NCI-H1105 treated with DMSO at 0.1 percent for 48 hours (cell line): ENCODE data around the gene RHBG.
A peak's percentile ranks its signal among the peaks of the same experiment; 100 is the strongest.

Source experiments
- DNase-seq: peaks from one replicate; lab custom pipeline; 2025; lab: John Stamatoyannopoulos, UW

The RHBG gene

DNA sequence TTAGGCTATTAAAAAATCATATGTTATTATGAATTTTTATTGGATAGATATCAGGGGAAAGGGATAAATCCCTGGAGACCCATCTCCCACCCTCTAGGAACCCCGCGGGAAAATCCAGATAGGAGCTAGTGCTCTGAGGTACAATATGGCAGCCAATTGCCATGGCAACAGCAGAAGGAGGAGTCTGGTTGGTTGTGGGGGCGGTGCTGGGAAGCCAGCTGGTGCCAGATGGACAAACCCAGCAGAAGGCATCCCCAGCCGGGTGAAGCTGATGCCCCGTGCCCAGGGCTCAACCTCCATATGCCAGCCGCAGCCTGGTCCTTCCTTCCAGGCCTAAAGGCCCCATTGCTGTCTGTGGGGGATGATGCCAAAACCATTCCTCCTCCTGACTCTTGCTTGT lies 38.3 kb downstream of the RHBG start:
- no peak for DNase-seq

DNA sequence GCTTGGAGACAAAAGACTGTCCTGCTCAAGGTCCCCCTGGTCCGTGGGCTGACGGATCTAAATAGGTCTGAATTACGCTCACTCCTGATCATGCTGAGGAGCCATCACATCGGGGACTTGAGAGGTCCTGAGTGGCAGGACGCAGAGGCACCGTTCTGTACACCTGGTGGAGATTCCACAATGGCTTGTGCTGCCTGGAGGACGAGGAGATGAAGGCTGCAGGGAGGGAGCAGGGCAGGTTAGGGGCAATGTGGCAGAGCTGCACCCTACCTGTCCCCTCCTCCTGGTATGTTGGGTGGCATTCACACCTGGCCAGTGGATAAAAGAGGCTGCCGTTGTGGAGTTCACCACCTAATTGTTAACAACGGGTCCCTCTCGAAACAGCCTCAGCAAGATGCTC lies 38.7 kb downstream of the RHBG start:
- DNase-seq, result no peak

DNA sequence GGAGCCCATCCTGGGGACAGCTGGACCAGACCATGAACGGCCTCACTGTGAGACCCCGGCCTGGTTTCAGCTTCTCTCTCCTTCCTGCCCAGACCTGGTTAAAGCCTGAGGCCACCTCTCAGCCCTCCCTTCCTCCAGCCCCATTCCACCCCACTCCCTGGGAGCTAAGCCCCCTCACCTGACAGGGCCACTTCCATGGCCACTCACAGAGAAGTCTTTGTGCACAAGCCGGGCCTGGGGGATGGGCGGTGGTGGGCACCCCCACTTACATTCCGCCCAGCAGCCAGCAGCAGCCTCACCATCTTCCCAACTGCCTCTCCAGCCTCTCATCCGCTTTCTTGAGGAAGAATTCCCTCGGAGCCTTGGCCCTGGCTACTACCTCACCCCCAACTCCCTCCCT lies 40.4 kb downstream of the RHBG start:
- no peak for DNase-seq

DNA sequence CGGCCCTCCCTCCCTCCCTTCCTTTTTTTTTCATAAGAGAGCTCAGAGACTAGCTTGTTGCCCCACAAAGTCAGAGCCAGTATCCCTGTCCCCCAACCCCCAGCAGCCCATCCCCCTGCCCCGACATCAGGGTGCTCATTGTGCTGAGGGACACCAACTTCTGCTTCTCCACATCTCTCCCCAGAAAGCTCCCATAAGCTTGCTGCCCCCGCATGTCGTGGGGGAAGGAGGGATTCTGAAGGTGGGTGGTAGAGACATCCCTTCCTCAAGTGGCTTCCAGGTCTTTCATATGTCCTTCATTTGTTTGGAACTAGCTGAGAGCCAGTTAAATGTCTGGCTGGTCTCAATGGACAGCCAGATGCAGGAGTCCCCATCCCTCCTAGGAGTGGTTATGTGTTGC lies 41.2 kb downstream of the RHBG start:
- DNase-seq, result no peak

DNA sequence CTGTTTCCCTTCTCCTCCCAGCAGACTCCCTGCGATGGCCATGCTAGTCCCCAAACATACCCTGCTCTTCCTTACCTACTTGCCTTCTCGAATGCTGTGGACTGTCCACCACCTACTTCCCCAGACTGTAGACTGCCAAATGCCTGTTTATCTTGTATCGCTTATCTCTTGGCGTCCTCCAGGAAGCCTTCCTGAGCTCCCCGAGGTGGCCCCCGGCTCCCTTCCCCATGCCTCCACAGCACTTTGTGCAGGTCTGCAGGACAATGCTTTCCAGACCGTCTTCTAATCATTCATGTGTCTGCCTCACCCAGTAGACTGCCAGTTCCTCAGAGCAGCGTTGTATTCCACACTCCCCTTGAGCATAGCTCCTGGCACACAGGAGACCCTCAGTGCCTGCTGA lies 41.7 kb downstream of the RHBG start:
- no peak for DNase-seq

DNA sequence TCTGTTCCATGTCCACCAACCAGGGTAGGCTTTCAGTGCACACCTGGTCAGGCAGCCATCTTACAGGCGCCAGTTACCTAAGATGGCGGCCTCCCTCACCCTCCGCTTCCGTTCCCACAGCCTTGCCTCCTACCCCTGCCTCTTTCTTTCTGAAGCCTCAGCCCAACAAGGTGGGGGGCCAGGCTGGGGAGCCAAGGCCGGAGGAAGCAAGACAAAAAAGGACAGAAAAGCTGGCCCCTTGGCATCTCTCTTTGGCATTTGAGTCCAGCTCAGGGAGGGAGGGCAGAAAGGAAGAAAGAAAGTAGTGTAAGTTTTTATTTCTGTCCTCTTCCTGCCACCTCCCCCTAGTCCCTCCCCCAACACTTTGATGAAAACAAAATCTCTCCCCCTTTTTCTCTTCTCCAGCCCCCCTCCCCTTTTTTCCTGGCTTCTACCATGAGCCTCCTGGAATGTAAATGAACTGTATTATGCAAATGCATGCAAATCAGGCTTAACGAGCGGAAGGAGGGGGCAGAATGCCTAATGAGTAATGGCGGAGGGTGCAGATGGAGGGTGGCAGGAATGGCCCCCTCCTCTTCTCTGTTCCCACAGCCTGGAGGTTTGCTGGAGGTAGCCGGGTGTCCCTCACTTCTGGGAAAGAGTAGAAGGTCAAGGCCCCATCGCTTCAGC lies 43.8 kb downstream of the RHBG start:
- DNase-seq, result no peak

DNA sequence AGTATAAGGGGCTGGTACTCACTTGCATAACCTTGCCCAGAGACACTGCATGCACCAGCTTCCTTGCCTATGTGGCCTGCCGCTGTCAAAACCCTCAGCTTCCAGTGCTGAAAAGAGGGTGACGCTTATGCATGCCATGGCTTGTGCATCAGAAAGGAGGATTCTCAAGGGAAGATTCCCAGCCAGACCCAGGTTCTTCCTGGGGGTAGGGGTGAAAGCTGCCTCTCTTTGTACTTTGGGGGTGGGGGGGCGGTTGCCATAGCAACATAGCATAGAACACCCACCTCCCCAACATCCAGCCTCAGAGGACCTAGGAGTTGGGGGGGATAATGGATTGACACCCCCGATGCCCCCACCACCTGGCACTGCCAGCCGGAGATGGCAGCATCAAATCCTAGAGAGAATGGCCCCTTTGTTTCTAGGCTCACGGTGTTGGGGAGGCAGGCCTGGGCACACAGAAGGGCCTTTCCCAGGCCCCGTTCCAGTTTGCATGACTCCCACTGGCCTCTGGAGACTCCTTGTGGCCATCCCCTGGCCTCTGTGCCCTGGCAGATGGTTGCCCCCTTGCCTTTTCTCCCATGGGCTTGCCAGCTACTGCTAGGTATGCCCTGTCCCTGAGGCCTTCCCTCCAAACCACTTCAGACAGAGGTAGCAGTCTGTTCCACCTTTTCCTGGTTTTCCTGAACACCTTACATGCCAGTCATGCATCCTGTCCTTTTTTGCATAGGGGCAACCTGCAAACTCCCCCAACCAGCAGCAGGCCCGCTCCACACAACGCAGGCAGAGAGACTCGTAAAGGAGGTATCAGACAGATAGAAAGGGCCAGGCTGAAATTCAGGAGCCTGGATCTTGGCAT lies 44.6 kb downstream of the RHBG start:
- DNase-seq, result no peak

DNA sequence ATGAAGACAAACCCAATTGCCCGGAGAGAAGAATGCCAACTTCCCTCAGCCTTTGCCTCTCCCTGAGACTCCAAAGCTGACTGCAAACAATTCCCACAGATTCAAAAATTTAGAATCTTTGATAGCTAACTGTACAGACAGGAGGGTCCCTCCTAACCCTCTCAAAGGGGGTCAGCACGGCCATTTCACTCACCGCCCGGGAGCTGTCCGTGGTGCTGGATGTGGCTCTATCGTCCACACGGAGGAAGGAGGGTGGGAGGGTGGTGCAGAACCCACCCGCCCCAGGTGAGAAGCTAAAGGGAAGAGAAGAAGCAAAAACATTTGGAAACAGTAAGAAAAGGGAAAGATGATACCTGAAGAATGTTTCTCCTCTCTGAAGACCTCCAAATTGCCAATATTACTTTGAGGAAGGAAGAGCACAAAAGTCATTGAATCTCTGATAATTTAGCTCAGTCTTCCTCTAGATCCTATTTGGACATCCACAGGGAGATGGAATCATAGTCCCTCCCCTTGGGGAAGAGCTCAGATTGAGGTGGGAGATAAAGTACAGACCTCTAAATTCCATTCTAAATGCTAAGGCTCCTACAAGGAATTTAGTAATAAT lies 45.6 kb downstream of the RHBG start:
- no peak for DNase-seq

DNA sequence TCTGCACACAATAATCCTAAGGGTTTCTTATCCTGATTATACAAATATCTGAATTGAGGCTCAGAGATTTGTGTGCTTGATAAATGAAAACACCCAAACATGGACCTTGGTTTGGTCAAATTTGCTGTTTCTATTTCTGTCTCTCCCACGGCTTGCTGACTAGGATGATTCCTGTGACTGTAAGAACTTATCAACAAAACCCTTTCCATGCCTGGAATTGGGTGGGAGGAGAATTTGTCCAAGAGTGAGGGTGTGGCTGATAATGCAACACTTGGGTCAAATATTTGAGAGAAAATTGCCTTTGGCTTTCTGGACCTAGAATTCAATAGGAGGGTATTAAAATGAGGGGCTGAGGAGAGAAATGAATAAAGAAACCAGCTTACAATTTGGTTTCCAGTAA lies 48.0 kb downstream of the RHBG start:
- DNase-seq, result no peak

DNA sequence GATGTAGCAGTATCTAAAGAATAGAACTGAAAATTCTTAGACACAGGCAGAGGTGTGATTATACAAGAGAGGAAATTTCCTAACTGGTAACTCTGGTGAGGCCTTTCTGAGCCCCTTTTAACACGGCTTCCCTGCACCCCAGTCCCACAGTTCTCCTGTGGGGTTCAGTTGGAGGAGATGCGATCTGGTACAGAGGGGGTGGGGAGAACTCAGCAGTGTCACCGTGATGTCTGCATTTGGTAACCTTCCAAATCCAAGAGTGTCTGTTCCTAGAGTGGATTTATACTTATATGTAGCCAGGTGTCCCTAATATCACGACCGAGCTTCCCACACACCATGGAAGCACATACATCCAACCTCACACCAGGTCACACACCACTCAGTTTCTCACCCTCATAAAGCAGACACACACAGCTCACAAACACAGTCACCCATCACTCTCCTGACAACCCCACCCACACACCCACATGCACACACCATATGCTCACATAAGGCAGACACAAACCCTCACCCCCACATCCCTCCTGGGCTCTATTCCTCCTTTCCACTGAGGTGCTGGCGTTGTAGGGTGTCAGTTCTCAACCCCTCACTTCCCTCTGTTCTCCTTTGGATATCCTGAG lies 48.5 kb downstream of the RHBG start:
- DNase-seq, result no peak

DNA sequence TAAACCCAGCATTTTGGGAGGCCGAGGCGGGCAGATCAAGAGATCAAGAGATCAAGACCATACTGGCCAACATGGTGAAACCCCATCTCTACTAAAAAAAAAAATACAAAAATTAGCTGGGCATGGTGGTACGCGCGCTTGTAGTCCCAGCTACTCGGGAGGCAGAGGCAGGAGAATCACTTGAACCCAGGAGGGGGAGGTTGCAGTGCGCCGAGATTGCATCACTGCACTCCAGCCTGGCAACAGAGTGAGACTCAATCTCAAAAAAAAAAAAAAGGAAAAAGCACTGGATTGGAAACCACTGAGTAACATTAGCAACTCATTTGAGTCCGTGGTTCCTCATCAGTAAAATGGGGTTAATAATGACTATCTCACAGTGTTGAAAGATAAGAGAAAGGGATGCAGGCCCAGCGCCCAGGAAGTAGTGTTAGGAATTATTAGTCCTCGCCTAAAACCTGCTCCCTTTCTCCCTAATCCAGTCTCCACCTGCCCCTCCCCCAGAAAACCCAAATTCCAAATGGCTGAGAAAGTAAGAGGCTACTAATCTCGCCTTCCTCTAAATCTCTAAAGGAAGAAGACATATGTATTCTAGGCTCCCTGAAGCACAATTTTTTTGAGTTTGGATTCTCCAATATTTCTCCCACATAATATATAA lies 49.5 kb downstream of the RHBG start:
- no peak for DNase-seq

DNA sequence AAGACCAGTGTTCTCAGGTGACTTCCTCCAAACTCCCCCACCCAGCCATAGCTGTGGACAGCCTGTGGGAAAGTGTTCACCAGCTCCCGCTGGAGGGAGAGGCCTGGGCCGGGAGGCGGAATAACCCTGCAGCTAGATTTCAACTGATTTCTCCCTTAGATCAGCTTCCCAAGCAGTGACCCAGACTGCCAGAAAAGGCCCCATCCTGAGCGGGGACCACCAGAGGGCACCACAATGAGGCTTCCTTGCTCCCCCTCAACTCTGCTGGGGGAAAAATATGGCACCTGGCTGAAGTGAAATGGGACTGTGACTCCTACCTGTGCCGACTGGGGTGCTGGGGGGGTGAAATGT lies 50.8 kb downstream of the RHBG start:
- DNase-seq, result no peak

DNA sequence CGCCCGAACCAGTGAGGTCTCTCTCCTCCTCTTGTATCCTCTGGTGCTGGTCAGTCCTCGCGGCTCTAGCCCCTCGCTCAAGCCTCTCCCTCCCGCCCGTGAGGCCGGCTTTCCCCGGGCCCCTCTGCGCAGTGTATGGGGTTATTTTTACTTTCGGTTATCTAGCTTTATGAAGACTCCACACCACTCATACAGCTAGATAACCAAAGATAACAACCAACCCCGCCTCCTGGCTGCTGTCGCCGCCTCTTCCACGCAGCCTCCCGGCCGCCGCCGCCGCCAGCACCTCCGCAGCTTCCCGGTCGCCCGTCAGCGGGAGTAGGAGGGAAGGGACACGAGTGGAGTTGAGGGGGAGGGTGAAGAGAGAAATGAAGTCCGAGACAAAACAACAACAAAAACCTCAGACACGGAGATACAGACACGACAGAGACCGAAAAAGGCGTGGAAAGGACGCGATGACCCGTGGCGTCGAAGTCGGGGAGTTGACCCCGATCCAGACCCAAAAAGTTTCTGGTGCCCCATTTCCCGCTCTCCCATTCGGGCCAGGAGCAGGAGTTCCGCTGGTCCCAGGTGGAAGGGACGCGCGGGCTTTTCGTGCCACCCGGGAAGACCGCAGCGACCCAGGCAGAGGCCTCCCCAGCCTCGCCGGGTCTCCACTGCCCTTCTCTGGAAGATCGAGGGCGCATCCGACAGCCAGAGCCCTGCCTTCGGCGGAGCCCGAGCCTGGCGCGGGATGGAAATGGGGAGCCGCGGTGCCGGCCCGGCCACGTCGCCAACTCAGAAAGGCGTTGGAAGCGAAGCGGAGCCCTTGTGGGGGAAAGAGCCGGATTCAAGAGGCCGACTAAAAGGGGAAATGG lies 51.4 kb downstream of the RHBG start:
- DNase-seq, result no peak

DNA sequence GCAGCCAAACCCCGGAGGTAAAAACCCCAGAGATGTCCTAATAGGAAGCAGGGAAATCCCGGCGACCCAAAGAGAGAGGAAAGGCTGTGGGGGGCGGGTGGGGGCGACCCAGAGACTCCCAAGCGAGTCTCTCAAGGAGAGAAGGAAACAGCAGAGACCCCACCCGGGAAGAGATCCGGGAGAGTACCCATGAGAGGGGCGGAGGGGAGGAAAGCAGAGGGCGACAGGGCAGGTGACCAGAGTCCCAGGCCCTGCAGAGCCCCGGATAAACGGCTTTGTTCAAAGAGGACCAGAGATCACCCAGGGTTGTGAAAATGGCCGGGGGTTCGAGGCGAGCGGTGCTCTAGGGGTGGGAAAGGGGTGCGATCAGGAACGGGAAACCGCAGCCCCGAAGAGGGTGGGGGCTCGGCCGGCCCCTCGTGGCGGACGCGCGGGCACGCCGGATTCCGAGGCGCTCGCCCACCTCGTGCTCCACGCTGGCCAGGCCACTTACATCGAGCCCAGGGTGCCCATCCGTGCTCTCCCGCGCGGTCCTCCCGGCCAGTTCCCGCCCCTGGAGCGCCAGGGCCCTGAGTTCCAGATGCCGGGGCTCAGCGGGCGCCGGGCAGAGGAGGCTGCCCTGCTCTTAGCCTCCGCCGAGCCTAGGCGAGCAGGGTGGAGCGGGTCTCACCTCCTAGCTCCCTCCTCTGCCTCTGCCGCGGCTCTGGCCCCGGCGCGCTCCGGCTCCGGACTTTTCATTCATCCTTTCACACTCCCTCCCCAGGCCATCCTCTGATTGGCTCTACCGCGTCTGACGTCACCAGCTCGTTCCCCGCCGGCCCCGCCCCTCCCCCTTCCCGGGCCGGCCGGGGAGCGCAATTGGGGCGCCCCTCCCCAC lies 52.3 kb downstream of the RHBG start:
- DNase-seq, result peak; percentile 81

DNA sequence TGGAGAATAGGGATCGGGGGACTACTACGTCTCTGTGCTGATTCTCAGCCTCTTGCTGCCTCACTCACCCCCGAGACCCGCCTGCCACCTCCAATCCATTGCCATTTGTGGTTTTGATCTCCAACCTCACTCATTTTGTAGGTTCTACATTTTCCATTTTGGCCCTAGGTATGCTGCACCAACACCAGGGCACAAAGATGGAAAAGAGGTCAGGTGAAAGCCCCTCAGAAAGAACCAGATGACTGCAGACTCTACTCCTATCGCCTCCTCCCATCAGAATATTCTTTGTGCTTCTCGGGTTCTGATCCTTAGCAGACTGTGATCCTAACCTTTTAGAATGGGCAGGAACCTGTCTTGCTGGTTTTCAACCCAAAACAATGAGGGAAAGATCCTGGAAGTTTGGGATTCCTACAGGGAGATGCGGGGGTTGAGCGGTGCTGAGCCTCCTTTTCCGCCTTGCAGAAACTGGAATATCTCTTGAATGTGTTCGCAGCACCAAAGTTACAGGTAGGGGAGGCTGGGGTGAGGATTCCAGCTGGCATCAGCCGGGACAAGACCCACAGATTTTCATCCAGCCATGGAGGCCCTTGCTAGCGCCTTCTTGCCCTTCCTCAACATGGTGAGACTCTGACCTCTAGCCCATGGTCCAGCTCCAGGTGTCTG lies 53.1 kb downstream of the RHBG start:
- no peak for DNase-seq

DNA sequence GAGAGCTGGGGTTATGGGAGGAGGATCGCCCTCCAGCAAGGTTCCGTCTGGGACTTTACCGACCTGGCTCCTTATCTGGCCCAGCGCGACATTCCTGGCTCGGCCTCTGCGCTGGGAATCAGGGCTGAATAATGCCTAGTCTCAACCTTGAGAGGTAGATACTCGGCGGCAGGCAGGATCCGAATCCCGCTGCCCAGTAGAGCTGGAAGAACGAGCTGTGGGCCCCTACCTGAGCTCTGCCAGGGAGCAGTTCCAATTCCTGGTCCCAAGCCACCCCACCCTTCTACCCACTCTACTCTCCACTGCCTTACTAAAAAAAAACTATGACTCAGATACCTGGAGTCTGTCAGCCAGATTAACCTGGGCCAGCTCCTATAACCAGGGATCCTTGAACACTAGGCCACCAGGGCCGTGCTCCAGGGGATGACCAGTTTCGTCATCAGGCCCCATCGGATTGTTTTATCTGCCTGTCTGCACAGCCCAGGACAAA lies 53.6 kb downstream of the RHBG start:
- DNase-seq, result no peak

DNA sequence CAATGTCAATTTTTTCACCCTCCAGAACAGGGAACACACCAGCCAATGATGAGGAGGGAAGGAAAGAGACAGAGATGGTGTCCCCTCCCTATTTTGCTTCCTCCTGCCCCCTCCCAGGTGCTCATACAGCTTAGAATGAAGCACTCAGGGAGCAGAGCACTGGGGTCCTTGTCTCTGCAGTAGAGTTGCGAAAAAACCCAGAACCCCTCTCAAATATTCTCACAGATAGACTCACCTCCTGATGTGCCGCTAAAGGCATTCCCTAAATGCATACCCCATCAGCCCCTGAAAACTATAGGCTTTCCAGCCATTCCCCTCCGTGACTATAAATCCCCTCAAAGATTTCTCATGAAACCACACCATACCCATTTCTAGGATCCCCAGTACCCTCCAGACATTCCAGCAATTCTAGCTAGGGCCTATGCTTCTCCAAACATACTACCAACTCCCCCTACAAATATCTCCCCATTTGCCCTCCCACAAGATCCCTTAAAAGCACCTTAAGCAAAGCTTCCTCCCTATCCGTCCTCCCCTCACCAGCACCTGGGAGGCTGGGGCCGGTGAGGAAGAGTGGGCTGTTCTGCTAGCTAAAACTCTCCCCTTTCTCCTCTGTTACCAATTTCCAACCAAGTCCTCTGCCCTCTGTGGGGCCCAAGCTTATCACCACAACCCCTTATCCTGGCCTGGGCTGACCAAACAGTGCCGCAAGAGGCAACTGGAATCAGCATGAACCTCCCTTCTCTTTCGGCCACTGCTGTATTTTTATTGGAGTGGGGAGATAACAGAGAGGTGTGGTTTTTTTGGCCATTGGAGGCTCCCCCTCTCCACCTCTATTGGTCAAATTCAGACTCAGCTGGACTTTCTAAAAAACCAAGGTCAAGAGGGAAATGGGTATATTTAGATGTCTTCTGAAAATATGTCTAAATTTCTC lies 54.7 kb downstream of the RHBG start:
- DNase-seq, result no peak

DNA sequence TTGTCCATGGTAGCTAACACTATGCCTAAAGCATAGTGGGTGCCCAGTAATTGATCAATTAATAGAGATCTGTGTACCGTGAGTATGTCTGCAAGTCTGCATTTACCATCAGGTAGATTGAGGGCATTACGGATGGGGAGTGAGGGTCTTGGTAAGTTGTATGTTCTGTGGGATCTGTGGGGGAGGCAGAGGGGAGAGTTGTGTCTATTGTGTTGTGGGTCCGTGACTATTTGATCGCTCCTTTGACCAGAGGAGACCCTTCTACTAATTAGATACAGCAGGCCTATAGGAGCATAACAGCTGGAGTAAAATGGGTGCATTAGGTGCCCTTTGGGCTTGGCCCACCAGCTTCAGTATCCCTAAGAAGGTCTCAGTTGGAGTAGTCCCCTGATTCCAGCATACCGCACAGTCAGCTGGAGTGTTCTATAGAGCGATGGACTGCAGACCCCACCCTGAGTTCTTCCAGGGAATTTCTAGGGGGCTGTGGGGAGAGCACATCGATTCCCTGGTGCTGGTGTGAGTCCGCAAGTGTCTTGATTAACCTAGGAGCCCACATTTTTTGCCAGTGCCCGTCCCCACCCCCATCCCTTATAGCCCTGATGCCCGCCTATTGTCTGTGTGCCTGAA lies 55.9 kb downstream of the RHBG start:
- DNase-seq, result no peak
